HG03135 (cell line): Measurements from ENCODE around the gene PCDHGC4.
A peak's percentile ranks its signal among the peaks of the same experiment; 100 is the strongest.

Experiments
- ATAC-seq: cut with Tn5 transposase; IDR thresholded peaks from one replicate; pipeline ENCODE4 v1.9.1; 2021; ENCODE audit warnings: mild to moderate bottlenecking, moderate library complexity; ENCODE audit not compliant: unreplicated experiment

PCDHGC4 gene

DNA sequence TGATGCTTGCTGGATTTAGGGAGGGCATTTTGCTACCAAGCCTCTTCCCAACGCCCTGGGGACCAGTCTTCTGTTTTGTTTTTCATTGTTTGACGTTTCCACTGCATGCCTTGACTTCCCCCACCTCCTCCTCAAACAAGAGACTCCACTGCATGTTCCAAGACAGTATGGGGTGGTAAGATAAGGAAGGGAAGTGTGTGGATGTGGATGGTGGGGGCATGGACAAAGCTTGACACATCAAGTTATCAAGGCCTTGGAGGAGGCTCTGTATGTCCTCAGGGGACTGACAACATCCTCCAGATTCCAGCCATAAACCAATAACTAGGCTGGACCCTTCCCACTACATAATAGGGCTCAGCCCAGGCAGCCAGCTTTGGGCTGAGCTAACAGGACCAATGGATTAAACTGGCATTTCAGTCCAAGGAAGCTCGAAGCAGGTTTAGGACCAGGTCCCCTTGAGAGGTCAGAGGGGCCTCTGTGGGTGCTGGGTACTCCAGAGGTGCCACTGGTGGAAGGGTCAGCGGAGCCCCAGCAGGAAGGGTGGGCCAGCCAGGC, 27.0 kb downstream of the PCDHGC4 start:
- ATAC-seq, result no peak

DNA sequence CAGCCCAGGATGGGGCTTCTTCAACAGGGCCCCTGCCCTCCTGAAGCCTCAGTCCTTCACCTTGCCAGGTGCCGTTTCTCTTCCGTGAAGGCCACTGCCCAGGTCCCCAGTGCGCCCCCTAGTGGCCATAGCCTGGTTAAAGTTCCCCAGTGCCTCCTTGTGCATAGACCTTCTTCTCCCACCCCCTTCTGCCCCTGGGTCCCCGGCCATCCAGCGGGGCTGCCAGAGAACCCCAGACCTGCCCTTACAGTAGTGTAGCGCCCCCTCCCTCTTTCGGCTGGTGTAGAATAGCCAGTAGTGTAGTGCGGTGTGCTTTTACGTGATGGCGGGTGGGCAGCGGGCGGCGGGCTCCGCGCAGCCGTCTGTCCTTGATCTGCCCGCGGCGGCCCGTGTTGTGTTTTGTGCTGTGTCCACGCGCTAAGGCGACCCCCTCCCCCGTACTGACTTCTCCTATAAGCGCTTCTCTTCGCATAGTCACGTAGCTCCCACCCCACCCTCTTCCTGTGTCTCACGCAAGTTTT, 27.6 kb downstream of the PCDHGC4 start:
- no peak for ATAC-seq

GRCh38 chr5:141512911-141513626, 28.2 kb downstream of the PCDHGC4 start:
- no peak for ATAC-seq

DNA sequence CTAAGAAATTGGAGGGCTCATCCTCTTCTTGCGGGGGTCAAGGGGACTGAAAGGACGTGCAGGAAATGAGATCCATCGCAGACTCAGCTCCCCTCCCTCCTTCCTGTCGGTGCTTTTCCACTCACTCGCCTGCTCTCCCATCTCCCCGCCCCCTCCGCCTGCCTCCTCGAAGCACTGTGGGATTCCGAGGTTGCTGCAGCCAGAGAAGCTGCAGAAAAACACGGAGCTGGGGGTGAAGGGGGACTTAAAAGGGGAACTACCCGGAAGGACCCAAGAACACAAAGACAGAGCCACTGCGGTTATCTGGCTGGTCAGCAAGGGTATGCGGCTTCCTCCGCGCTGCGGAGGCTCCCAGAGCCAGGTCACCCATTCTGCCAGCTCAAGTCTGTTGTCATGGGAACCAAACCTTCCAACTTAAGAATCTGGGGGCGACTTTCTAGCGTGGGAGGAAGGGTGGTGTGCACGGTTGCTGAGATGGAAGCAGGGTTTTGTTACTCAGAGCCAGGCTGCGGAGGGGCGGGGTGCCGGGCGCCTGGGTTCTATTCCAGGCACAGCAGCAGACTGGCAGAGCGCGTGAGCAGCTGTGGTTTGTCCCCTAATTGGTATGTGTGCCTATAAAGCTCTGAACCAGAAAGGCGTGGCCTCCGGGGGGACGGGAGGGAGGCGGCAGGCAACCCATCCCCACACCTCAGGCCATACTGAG, 28.9 kb downstream of the PCDHGC4 start:
- no peak for ATAC-seq

GRCh38 chr5:141514330-141515133, 29.7 kb downstream of the PCDHGC4 start:
- no peak for ATAC-seq

- ATAC-seq, result no peak
These were observed 30.3 kb downstream of the PCDHGC4 start for GRCh38 chr5:141515141-141515540.

GRCh38 chr5:141515946-141516671, 31.3 kb downstream of the PCDHGC4 start:
- ATAC-seq, result no peak

- ATAC-seq, result no peak
These were observed 31.8 kb downstream of the PCDHGC4 start for GRCh38 chr5:141516672-141517025.

DNA sequence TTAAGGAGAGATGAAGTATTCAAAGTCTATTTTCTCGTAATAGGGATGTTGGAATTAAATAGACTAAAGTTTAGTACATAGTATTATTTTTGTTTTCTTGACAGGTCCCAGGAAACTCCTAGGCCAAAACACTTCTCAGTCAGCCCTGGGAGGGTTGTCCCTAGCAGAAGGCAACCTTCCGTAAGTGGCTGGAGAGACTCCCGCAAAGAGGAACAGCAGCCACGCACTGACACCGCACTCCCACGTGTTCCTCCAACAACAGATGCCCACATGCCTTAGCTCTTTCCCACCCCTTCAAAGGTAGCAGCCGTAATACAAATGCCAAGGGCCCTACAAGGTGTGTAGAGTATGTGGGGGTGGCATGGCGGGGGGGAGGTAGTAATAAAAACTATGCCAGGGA, 32.5 kb downstream of the PCDHGC4 start:
- ATAC-seq, result no peak

DNA sequence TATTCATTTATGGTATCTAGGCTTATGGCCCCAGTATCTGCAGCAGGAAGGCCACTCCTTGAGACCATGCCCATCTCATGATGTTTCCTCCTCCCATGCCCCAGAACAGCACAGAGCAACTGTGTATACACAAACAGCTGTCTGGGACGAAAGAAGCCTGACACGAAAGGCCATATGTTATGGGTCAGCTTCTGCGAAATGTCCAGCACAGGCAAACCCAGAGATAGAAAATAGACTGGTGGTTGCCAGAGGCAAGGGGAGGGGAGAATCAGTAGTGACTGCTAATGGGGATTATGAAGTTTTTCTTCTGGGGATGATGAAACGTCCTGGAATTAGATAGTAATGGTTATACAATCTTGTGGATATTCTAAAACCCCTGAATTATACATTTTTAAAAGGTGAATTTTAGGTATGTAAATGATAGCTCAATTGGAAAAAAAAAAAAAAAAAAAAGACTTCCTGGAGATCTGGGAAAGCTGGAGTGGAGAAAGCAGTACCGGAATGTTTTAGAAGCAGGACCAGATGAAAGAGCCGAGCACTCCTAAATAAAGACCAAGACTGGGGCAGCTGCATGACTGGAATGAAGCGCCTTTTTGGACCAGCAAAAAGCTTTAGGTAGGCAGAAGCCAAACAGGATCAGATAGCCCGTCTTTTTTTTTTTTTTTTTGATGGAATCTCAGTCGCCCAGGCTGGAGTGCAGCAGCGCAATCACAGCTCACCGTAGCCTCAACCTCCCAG, 33.2 kb downstream of the PCDHGC4 start:
- no peak for ATAC-seq

DNA sequence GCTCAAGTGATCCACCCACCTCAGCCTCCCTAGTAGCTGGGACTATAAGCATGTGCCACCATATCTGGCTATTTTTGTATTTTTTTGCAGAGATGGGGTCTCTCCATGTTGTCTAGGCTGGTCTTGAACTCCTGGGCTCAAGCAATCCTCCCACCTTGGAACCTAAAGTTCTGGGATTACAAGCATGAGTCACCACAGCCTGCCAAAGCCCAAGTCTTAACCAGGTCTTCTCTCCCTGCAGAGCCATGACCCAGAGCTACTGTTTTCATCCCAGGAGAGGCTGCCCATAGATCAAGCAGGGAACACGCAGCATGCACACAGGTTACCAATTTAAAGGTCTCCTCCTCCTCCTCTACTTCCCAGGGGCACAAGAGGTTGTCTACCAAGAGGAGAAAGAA, 33.8 kb downstream of the PCDHGC4 start:
- no peak for ATAC-seq

DNA sequence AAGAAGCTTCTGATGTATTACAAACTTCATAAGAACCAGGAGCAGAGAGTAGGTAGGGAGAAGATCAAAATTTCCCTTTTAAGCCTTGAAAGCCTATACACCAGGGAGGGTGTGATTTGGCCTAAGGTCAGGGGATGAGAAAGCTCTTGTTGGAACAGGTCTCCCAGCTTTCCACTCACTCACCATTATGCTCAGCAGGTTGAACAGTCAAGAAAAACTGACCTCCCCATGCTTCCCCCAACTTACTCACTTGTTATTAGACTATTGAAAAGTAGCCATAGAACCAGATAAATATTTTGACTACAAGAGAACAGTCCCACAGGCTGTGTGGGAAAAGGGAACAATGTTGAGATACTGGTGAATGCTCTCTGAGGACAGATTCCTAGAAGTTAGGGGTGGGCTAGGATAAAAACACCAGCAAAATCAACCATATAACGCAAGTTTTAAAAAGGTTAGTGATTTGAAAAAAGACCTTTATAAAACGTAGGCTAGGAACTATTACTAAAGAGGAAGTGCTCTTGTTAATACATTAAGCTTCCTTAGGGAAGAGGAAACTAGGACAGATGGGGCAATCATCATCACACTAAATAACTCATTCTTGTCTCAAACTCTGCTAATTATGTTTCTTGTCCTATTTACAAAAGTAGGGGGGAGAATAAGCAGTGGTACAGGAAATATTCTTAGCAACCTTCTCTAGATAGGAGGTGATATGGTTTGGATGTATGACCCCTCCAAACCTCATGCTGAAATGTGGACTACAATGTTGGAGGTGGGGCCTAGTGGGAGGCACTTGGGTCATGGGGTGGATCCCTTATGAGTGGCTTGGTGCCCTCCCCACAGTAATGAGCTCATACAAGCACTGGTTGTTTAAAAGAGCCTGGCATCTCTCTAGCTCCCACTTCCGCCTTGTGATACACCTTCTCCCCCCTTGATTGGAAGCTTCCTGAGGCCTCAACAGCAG, 35.1 kb downstream of the PCDHGC4 start:
- no peak for ATAC-seq

DNA sequence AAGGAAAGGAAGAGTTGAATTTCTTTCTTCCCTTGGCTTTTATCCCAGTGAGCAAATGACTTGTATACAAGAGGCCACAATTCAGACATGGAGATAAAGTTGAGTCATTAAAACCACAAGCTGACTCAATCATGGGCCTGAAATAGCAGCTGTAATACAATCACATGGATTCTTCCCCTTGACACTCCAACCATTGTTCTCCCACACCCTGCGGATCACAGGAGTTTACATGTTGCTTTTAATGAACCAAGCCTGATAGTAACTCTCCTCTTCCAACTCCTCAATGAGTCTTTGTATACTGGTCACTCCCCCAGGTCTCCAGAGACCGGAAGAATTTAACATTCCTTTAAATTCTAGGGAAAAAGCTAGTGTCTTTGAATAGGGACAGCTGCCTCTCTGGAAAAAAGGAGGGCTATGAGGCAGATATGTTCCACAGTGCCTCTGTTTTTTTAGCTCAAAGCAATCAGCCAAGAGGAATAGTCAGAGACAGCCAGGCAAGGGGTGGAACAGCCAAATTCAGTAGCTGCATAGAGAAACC, 36.5 kb downstream of the PCDHGC4 start:
- ATAC-seq, result no peak

GRCh38 chr5:141522301-141522700, 37.5 kb downstream of the PCDHGC4 start:
- no peak for ATAC-seq

- no peak for ATAC-seq
These were observed 39.2 kb downstream of the PCDHGC4 start for GRCh38 chr5:141523991-141524390.

- ATAC-seq, result peak; percentile 66
These were observed 40.1 kb downstream of the PCDHGC4 start for GRCh38 chr5:141524604-141525597.

- ATAC-seq, result no peak
These were observed 40.8 kb downstream of the PCDHGC4 start for GRCh38 chr5:141525653-141526052.
